ENCODE data around the gene SLC45A2. TPM values are rescaled to one million over a fixed set of nuclear protein-coding genes. Genes with fewer than 3 reads are reported as not detected.
A peak's percentile ranks its signal among the peaks of the same experiment; 100 is the strongest.

The SLC45A2 gene
- polyA plus RNA-seq, 1 donor = 0.12 TPM

DNA sequence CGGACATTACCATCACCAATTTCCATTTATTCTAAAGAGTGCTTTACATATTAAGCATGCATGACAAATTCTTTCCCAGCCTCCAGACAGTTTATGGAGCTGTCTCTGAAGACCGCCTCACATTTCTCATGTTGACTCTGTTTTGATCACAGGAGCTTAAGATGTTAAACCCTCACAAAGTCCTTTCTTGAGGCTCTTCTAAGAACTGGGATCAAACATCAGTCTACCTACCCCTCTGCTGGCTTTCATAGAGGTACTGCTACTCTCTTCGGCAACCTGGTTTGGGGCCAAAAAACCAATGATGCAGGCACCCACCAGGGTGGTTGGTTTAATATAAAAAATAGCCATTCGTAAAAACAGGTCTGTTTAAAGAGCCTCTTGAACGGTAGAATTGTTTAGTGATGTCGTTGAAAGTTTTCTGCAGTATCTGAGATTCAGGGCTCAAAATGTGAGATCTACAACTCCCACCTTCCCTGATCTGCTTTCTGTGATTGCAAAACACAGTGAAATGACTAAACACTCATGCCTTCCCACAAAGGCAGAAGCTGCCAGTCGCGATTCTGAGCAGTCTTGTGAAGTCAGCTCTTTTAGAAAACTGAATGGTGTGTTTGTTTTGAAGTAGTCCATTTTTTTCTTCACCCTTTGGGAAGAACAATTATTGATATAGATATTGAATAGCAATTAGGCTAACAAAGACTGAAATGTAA, 44.8 kb downstream of the SLC45A2 start:
- WGBS (ENCODE audit: insufficient coverage, low lambda C conversion rate) = 70% methylated on average over 2 of the region's 8 CpGs
- Histone ChIP-seq H3K27me3 (ENCODE audit: control insufficient read depth, insufficient read depth, low read length) (peaks cover 84% of the 10 kb centered on the region), H3K9me3 (ENCODE audit: control insufficient read depth, low read depth, low read length) (peaks cover 15% of the 10 kb centered on the region), H3K4me1 (ENCODE audit: control insufficient read depth, insufficient read depth, low read length) (no peaks in the 10 kb centered on the region), H3K4me3 (ENCODE audit: low read length) (no peak overlapping the region), H3K27ac (ENCODE audit: low read length) (no peak overlapping the region), H3K36me3 (ENCODE audit: control insufficient read depth, insufficient read depth, low read length) (no peaks in the 10 kb centered on the region)
- DNase-seq = no peak

DNA sequence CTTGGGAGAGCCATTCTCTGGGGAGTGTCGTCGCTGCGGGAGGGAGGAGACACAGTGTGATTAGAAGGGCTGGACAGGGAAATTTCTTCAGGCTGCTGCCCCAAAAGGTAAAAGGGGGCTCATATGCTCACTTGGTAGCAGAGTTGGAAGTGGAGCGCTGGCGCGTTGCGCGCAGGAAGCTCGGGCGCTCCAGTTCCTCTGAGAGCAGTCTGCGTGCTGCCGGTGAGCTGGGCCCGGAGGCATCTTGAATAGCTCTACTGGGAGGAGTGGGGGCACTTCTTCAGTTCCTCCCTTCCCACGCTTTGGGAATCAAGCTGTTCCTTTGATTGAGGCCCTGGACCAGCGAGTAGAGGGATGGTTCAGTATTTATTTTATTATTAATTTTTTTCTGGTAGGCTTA, 45.6 kb downstream of the SLC45A2 start:
- H3K27me3 ChIP-seq (ENCODE audit: control insufficient read depth, insufficient read depth, low read length) = peaks cover 78% of the 10 kb centered on the region
- peaks cover 15% of the 10 kb centered on the region for H3K9me3 ChIP-seq (ENCODE audit: control insufficient read depth, low read depth, low read length)
- DNase-seq = no peak
- no peaks in the 10 kb centered on the region for H3K4me1 ChIP-seq (ENCODE audit: control insufficient read depth, insufficient read depth, low read length)
- H3K4me3 ChIP-seq (ENCODE audit: low read length) = no peak overlapping the region
- no CpG with 5 or more reads among the region's 15 CpGs for WGBS (ENCODE audit: insufficient coverage, low lambda C conversion rate)
- no peaks in the 10 kb centered on the region for H3K36me3 ChIP-seq (ENCODE audit: control insufficient read depth, insufficient read depth, low read length)
- H3K27ac ChIP-seq (ENCODE audit: low read length) = no peak overlapping the region

DNA sequence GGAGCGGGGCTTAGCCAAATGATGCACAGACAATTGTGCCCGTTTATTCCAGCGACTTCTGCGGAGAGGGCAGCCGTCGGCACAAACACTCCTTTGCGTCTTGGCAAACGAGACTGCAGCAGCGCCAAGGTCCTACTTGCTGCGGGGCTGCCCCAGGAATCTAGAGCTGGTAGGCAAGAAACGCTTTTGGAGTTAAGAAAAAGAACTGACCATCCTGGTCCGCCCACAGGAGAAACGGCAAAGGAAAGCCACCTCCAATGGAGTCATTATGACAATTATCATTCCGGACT, 46.0 kb downstream of the SLC45A2 start:
- Histone ChIP-seq H3K9me3 (ENCODE audit: control insufficient read depth, low read depth, low read length) (peaks cover 15% of the 10 kb centered on the region), H3K36me3 (ENCODE audit: control insufficient read depth, insufficient read depth, low read length) (no peaks in the 10 kb centered on the region), H3K4me1 (ENCODE audit: control insufficient read depth, insufficient read depth, low read length) (no peaks in the 10 kb centered on the region), H3K4me3 (ENCODE audit: low read length) (no peak overlapping the region), H3K27me3 (ENCODE audit: control insufficient read depth, insufficient read depth, low read length) (peaks cover 78% of the 10 kb centered on the region), H3K27ac (ENCODE audit: low read length) (no peak overlapping the region)
- no CpG with 5 or more reads among the region's 14 CpGs for WGBS (ENCODE audit: insufficient coverage, low lambda C conversion rate)
- DNase-seq = no peak

DNA sequence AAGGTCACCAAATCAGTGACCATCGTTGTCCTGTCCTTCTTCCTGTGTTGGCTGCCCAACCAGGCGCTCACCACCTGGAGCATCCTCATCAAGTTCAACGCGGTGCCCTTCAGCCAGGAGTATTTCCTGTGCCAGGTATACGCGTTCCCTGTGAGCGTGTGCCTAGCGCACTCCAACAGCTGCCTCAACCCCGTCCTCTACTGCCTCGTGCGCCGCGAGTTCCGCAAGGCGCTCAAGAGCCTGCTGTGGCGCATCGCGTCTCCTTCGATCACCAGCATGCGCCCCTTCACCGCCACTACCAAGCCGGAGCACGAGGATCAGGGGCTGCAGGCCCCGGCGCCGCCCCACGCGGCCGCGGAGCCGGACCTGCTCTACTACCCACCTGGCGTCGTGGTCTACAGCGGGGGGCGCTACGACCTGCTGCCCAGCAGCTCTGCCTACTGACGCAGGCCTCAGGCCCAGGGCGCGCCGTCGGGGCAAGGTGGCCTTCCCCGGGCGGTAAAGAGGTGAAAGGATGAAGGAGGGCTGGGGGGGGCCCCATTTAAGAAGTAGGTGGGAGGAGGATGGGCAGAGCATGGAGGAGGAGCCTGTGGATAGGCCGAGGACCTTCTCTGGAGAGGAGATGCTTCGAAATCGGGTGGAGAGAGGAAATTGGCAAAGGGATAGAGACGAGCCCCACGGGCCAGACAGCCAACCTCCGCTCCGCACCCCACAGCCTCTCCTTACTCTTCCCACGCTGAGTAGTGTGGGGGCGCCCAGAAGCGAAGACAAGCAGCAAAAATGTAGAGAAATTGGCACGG, 46.6 kb downstream of the SLC45A2 start:
- no CpG with 5 or more reads among the region's 54 CpGs for WGBS (ENCODE audit: insufficient coverage, low lambda C conversion rate)
- H3K27ac ChIP-seq (ENCODE audit: low read length) = no peak overlapping the region
- no peaks in the 10 kb centered on the region for H3K36me3 ChIP-seq (ENCODE audit: control insufficient read depth, insufficient read depth, low read length)
- no peak for DNase-seq
- H3K4me3 ChIP-seq (ENCODE audit: low read length) = no peak overlapping the region
- peaks cover 74% of the 10 kb centered on the region for H3K27me3 ChIP-seq (ENCODE audit: control insufficient read depth, insufficient read depth, low read length)
- no peaks in the 10 kb centered on the region for H3K4me1 ChIP-seq (ENCODE audit: control insufficient read depth, insufficient read depth, low read length)
- peaks cover 15% of the 10 kb centered on the region for H3K9me3 ChIP-seq (ENCODE audit: control insufficient read depth, low read depth, low read length)

DNA sequence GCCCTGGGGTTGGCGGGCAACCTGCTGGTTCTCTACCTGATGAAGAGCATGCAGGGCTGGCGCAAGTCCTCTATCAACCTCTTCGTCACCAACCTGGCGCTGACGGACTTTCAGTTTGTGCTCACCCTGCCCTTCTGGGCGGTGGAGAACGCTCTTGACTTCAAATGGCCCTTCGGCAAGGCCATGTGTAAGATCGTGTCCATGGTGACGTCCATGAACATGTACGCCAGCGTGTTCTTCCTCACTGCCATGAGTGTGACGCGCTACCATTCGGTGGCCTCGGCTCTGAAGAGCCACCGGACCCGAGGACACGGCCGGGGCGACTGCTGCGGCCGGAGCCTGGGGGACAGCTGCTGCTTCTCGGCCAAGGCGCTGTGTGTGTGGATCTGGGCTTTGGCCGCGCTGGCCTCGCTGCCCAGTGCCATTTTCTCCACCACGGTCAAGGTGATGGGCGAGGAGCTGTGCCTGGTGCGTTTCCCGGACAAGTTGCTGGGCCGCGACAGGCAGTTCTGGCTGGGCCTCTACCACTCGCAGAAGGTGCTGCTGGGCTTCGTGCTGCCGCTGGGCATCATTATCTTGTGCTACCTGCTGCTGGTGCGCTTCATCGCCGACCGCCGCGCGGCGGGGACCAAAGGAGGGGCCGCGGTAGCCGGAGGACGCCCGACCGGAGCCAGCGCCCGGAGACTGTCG, 47.3 kb downstream of the SLC45A2 start:
- no peak for DNase-seq
- Histone ChIP-seq H3K9me3 (ENCODE audit: control insufficient read depth, low read depth, low read length) (peaks cover 15% of the 10 kb centered on the region), H3K27ac (ENCODE audit: low read length) (no peak overlapping the region), H3K4me1 (ENCODE audit: control insufficient read depth, insufficient read depth, low read length) (no peaks in the 10 kb centered on the region), H3K27me3 (ENCODE audit: control insufficient read depth, insufficient read depth, low read length) (peaks cover 66% of the 10 kb centered on the region), H3K36me3 (ENCODE audit: control insufficient read depth, insufficient read depth, low read length) (no peaks in the 10 kb centered on the region), H3K4me3 (ENCODE audit: low read length) (no peak overlapping the region)
- no CpG with 5 or more reads among the region's 54 CpGs for WGBS (ENCODE audit: insufficient coverage, low lambda C conversion rate)

DNA sequence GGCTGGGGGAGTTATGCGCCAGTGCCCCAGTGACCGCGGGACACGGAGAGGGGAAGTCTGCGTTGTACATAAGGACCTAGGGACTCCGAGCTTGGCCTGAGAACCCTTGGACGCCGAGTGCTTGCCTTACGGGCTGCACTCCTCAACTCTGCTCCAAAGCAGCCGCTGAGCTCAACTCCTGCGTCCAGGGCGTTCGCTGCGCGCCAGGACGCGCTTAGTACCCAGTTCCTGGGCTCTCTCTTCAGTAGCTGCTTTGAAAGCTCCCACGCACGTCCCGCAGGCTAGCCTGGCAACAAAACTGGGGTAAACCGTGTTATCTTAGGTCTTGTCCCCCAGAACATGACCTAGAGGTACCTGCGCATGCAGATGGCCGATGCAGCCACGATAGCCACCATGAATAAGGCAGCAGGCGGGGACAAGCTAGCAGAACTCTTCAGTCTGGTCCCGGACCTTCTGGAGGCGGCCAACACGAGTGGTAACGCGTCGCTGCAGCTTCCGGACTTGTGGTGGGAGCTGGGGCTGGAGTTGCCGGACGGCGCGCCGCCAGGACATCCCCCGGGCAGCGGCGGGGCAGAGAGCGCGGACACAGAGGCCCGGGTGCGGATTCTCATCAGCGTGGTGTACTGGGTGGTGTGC, 48.0 kb downstream of the SLC45A2 start, which contains the start of gene RXFP3:
RXFP3 (plus strand) TSS at position 6 of the 636 bp plus-strand sequence; CDS start at position 361, 355 bp downstream.
- Histone ChIP-seq H3K9me3 (ENCODE audit: control insufficient read depth, low read depth, low read length) (peaks cover 15% of the 10 kb centered on the region), H3K4me3 (ENCODE audit: low read length) (peak within 1 kb of the TSS; percentile 23), H3K4me1 (ENCODE audit: control insufficient read depth, insufficient read depth, low read length) (no peaks in the 10 kb centered on the region), H3K36me3 (ENCODE audit: control insufficient read depth, insufficient read depth, low read length) (no peaks in the 10 kb centered on the region), H3K27me3 (ENCODE audit: control insufficient read depth, insufficient read depth, low read length) (peaks cover 61% of the 10 kb centered on the region), H3K27ac (ENCODE audit: low read length) (no peak within 1 kb of the TSS)
- DNase-seq = no peak
- WGBS (ENCODE audit: insufficient coverage, low lambda C conversion rate) = no CpG with 5 or more reads among the region's 45 CpGs

DNA sequence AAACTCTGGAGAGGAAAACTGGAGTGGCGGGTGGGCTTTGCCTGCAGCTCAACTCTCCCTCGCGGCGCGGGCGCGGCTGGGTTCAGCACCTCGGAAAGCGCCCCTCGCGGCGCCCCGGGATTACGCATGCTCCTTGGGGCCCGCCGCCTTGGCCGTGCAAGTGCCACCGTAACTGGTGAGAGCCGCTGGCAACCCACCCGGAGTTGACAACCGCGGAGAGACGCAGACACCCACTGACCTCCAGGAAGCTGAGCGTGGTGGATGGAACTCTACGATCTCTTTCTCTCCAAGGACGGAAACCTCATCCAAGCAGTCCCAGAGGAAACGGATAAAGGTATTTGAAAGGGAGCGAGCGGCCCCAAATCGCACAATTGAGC, 48.5 kb downstream of the SLC45A2 start:
- peaks cover 15% of the 10 kb centered on the region for H3K9me3 ChIP-seq (ENCODE audit: control insufficient read depth, low read depth, low read length)
- peaks cover 56% of the 10 kb centered on the region for H3K27me3 ChIP-seq (ENCODE audit: control insufficient read depth, insufficient read depth, low read length)
- H3K4me3 ChIP-seq (ENCODE audit: low read length) = peak overlapping the region; percentile 23
- H3K36me3 ChIP-seq (ENCODE audit: control insufficient read depth, insufficient read depth, low read length) = no peaks in the 10 kb centered on the region
- no peaks in the 10 kb centered on the region for H3K4me1 ChIP-seq (ENCODE audit: control insufficient read depth, insufficient read depth, low read length)
- H3K27ac ChIP-seq (ENCODE audit: low read length) = no peak overlapping the region
- DNase-seq = peak; percentile 13 to 50
- no CpG with 5 or more reads among the region's 30 CpGs for WGBS (ENCODE audit: insufficient coverage, low lambda C conversion rate)

DNA sequence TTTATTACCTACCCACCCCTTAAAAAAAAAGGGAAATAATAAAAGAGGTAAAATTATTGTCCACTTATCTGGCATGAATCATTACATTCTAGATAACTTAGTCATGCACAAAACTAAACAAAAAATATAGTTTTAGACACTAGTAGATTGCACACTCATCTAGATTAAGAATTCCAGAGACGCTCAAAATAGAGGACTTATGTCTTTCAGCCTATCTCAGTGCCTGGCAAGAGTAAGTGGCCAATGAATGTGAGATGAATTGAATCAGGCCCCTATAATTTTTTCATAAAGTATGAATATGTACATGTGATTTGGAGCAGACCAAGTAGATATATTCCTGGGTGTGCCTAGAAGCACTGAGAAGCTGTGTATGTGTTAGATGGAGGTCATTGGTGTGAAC, 50.3 kb downstream of the SLC45A2 start:
- H3K27ac ChIP-seq (ENCODE audit: low read length) = no peak overlapping the region
- H3K36me3 ChIP-seq (ENCODE audit: control insufficient read depth, insufficient read depth, low read length) = no peaks in the 10 kb centered on the region
- H3K9me3 ChIP-seq (ENCODE audit: control insufficient read depth, low read depth, low read length) = peaks cover 15% of the 10 kb centered on the region
- H3K27me3 ChIP-seq (ENCODE audit: control insufficient read depth, insufficient read depth, low read length) = peaks cover 41% of the 10 kb centered on the region
- H3K4me3 ChIP-seq (ENCODE audit: low read length) = no peak overlapping the region
- H3K4me1 ChIP-seq (ENCODE audit: control insufficient read depth, insufficient read depth, low read length) = no peaks in the 10 kb centered on the region
- WGBS (ENCODE audit: insufficient coverage, low lambda C conversion rate) = no CpG with 5 or more reads among the region's 1 CpG
- DNase-seq = no peak

DNA sequence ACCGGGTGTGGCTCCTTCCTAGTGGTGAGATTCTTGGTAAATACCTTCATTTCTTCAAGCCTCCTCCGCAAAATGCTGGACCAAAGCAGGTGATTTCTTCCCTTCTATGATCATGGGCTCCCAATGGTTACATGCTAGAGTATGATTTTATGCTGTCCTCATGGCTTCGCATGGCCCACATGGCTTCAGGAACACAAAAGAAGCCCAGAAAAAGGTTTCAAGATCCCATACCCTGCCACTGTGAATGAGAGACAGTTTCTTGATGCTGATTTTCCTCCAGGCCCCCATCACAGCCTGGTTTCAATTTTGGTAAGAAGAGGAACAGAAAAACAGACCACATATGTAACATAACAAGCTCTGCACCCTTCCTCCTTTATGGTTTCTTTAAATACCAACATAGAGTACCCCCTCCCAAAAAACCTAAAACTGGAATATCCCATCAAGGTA, 50.7 kb downstream of the SLC45A2 start:
- Histone ChIP-seq H3K36me3 (ENCODE audit: control insufficient read depth, insufficient read depth, low read length) (no peaks in the 10 kb centered on the region), H3K27me3 (ENCODE audit: control insufficient read depth, insufficient read depth, low read length) (peaks cover 37% of the 10 kb centered on the region), H3K4me1 (ENCODE audit: control insufficient read depth, insufficient read depth, low read length) (no peaks in the 10 kb centered on the region), H3K9me3 (ENCODE audit: control insufficient read depth, low read depth, low read length) (peaks cover 15% of the 10 kb centered on the region), H3K27ac (ENCODE audit: low read length) (no peak overlapping the region), H3K4me3 (ENCODE audit: low read length) (no peak overlapping the region)
- WGBS (ENCODE audit: insufficient coverage, low lambda C conversion rate) = no CpG with 5 or more reads among the region's 3 CpGs
- no peak for DNase-seq

DNA sequence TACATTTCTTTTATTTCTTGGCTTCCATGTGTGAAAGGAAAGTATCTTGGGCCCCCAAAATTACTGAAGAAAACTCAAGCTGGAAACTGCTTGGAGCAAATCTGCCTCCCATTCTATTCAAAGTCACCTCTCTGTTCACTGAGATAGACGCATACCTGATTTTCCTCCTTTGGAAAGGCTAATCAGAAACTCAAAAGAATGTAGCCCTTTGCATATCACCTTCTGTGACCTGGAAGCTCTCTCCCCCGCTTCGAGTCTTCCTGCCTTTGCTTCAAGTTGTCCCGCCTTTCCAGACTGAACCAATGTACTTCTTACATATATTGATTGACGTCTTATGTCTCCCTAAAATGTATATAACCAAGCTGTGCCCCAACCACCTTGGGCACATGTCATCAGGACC, 53.4 kb downstream of the SLC45A2 start:
- 81% methylated on average over 3 of the region's 5 CpGs for WGBS (ENCODE audit: insufficient coverage, low lambda C conversion rate)

More for the DNA sequence above, 53.4 kb downstream of the SLC45A2 start:
- Histone ChIP-seq H3K4me3 (ENCODE audit: low read length) (no peak overlapping the region), H3K36me3 (ENCODE audit: control insufficient read depth, insufficient read depth, low read length) (no peaks in the 10 kb centered on the region), H3K27ac (ENCODE audit: low read length) (no peak overlapping the region), H3K4me1 (ENCODE audit: control insufficient read depth, insufficient read depth, low read length) (no peaks in the 10 kb centered on the region), H3K9me3 (ENCODE audit: control insufficient read depth, low read depth, low read length) (no peaks in the 10 kb centered on the region), H3K27me3 (ENCODE audit: control insufficient read depth, insufficient read depth, low read length) (peaks cover 11% of the 10 kb centered on the region)
- DNase-seq = no peak
